ENCODE measurements around the gene PAPOLG. TPM values are rescaled to one million over a fixed set of nuclear protein-coding genes. Genes with fewer than 3 reads are reported as not detected.

PAPOLG gene
- total RNA-seq, 1 donor from 2014 or later = 11.4 TPM

DNA sequence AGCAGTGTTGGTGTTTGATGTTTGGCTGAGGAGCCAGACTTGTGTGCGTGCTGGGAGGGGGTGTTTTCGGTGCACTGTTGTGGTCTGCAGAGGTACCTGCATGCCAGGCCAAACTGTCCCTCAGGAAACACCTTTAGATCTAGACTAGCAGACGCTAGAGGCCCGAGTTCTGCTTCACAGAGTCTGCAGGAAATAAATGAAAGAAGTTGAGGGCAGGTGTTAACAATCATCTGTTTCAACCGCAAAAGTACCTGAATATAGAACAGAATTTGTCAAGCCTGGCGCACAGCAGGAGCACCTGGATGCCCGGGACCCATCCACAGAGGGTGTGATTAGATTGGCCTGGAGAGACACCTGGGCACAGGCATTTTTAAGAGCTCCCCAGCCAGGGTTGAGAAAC, 84.8 kb downstream of the PAPOLG start:
- TF ChIP-seq, protein P1, sequence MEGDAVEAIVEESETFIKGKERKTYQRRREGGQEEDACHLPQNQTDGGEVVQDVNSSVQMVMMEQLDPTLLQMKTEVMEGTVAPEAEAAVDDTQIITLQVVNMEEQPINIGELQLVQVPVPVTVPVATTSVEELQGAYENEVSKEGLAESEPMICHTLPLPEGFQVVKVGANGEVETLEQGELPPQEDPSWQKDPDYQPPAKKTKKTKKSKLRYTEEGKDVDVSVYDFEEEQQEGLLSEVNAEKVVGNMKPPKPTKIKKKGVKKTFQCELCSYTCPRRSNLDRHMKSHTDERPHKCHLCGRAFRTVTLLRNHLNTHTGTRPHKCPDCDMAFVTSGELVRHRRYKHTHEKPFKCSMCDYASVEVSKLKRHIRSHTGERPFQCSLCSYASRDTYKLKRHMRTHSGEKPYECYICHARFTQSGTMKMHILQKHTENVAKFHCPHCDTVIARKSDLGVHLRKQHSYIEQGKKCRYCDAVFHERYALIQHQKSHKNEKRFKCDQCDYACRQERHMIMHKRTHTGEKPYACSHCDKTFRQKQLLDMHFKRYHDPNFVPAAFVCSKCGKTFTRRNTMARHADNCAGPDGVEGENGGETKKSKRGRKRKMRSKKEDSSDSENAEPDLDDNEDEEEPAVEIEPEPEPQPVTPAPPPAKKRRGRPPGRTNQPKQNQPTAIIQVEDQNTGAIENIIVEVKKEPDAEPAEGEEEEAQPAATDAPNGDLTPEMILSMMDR (IDR thresholded peaks at IDR 0.05) = no peak
- DNase-seq (ENCODE audit: low spot score in 2 of 2) = no peak
- intact Hi-C loops (cut with DNase I) = no loop called here
- Histone ChIP-seq H3K27me3 (no peaks in the 10 kb centered on the region), H3K9me3 (no peaks in the 10 kb centered on the region), H3K4me1 (no peaks in the 10 kb centered on the region), H3K4me3 (no peak overlapping the region), H3K27ac (no peak overlapping the region), H3K36me3 (no peaks in the 10 kb centered on the region)

DNA sequence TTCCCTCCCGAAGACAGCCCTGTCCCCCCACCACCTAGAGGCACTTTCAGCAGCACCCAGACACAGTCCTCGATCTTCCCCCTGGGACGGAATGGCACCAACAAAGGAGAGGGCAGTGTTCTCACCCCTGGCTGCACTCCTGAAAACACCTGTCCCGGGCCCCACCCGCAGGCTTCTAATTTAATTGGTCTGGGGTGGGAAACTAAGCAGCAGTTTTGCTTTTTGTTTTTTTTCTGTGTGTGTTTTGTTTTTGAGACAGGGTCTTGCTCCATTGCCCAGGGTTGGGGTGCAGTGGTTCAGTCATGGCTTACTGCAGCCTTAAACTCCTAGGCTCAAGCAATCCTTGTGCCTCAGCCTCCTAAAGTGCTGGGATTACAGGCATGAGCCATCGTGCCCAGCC, 86.9 kb downstream of the PAPOLG start:
- Histone ChIP-seq H3K36me3 (no peaks in the 10 kb centered on the region), H3K4me3 (no peak overlapping the region), H3K27me3 (no peaks in the 10 kb centered on the region), H3K27ac (no peak overlapping the region), H3K9me3 (no peaks in the 10 kb centered on the region), H3K4me1 (no peaks in the 10 kb centered on the region)
- intact Hi-C loops (cut with DNase I) = no loop called here
- no peak for DNase-seq (ENCODE audit: low spot score in 2 of 2)
- TF ChIP-seq, protein P1 (IDR thresholded peaks at IDR 0.05) = no peak

DNA sequence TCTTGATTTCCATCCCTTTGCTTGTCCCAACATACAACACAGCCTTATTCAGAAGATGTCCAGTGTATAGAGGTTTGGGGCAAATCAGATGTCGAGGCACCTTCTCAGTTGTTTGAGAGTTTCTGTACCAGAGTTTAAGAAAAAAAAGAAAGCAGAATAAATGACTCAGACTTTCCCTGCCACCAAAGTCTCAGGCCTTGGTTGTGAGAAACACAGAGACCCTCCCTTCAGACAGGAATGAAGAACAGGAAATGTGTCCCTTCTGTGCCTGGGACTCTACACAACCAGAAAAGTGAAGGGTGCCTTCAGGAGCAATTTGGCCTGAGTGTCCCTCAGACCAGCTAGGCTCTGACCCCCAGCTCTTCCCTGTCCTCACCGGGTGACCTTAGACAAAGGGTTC, 88.0 kb downstream of the PAPOLG start:
- Histone ChIP-seq H3K27me3 (no peaks in the 10 kb centered on the region), H3K9me3 (no peaks in the 10 kb centered on the region), H3K36me3 (no peaks in the 10 kb centered on the region), H3K4me3 (no peak overlapping the region), H3K4me1 (no peaks in the 10 kb centered on the region), H3K27ac (no peak overlapping the region)
- TF ChIP-seq, protein P1 (IDR thresholded peaks at IDR 0.05) = no peak
- no peak for DNase-seq (ENCODE audit: low spot score in 2 of 2)
- intact Hi-C loops (cut with DNase I) = no loop called here

DNA sequence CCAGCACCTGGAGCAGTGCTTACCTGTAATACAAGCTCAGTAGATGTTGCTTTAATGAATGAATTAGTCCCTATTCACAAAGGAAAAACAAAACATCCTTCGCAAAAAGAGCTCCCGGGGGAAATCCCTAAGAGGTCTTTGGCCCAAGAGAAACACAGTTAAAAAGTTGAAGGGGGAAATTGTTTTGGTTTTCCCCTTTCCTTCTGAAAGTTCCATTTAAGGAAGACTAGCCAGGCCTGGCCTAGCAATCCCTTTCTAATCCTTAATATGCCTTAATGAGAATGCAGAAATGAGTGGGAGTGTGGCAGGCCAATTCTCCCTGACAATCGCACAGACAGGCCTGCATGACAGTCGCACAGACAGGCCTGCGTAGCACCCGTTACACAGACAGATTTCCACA, 91.8 kb downstream of the PAPOLG start:
- no peak overlapping the region for H3K27ac ChIP-seq
- intact Hi-C loops (cut with DNase I) = loop anchor here (5.0 kb wide), 1 partner anchor 49 kb away; no protein-coding TSS in a partner anchor

More for the DNA sequence above, 91.8 kb downstream of the PAPOLG start:
- TF ChIP-seq, protein P1 (IDR thresholded peaks at IDR 0.05) = no peak
- Histone ChIP-seq H3K27me3 (no peaks in the 10 kb centered on the region), H3K4me1 (no peaks in the 10 kb centered on the region), H3K4me3 (no peak overlapping the region), H3K9me3 (no peaks in the 10 kb centered on the region), H3K36me3 (no peaks in the 10 kb centered on the region)
- no peak for DNase-seq (ENCODE audit: low spot score in 2 of 2)

Other genes with a start within 250 kb of the PAPOLG start
- 0.11 TPM for gene BCL11A, start 202.6 kb upstream of the PAPOLG start, total RNA-seq
- gene REL, start 125.3 kb downstream of the PAPOLG start, total RNA-seq = 5.3 TPM

Data from ascending aorta (tissue), 2 donors.